OCI-LY3 (cell line): ENCODE measurements around the gene ETNK2.

Source experiments
- EZH2phosphoT487 ChIP-seq: fragments of 200-600 bp; shearing (Covaris generic); IDR thresholded peaks from 2 replicates; pipeline ENCODE4 v1.6.1; 2018; ENCODE audit warnings: antibody characterized with exemption, mixed run types, low read depth
- TF ChIP-seq, protein P1 (sequence below): fragments of 200-600, 300-600 bp; sonication (generic); IDR thresholded peaks from 2 replicates; pipeline ENCODE4 v1.5.1; 2014; ENCODE audit warnings: antibody characterized with exemption, low read length, low read depth

DNA sequence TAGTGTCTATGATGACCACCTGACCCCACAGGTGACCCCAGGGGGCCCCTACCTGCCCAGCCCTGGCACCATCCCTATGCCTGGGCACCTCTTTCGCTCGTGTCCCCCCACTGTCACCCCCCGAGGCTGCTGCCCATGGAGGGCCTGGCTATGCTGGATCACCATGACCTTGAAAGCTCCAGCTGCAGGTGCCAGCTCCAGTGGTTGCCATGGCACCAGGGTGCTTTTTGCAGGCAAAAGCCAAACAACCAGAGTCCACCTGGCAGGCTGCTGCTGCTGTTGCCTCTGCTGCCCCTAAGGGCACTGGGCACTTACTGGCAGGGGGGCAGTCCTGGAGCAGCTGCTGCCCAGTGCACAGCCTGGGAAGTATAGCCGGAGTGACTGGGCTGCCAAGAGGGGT is 21.7 kb downstream of the ETNK2 start:
- TF ChIP-seq, protein P1, sequence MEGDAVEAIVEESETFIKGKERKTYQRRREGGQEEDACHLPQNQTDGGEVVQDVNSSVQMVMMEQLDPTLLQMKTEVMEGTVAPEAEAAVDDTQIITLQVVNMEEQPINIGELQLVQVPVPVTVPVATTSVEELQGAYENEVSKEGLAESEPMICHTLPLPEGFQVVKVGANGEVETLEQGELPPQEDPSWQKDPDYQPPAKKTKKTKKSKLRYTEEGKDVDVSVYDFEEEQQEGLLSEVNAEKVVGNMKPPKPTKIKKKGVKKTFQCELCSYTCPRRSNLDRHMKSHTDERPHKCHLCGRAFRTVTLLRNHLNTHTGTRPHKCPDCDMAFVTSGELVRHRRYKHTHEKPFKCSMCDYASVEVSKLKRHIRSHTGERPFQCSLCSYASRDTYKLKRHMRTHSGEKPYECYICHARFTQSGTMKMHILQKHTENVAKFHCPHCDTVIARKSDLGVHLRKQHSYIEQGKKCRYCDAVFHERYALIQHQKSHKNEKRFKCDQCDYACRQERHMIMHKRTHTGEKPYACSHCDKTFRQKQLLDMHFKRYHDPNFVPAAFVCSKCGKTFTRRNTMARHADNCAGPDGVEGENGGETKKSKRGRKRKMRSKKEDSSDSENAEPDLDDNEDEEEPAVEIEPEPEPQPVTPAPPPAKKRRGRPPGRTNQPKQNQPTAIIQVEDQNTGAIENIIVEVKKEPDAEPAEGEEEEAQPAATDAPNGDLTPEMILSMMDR: no peak
- TF ChIP-seq EZH2phosphoT487: no peak
